GM18951 (cell line): ENCODE results near the gene MRPL53.
"Not testable (repeated sequence)": the region's sequence is repeated elsewhere in the genome, so short reads cannot be mapped to it uniquely, and the experiment has no call there.

Experiments
- POLR2A ChIP-seq: IDR thresholded peaks from 4 replicates; pipeline ENCODE4 v1.6.1; 2011; ENCODE audit warnings: mild to moderate bottlenecking; ENCODE audit not compliant: insufficient read length, insufficient read depth; ENCODE audit errors: extremely low read depth
- in situ Hi-C: fragments of 300-500 bp; cut with MboI; formaldehyde crosslinking; loops from one replicate; pipeline ENCODE4 v1.12.0; 2022; ENCODE audit warnings: low sequenced_read_pairs, mixed read lengths, inconsistent platforms; ENCODE audit not compliant: unreplicated experiment

Gene MRPL53

DNA sequence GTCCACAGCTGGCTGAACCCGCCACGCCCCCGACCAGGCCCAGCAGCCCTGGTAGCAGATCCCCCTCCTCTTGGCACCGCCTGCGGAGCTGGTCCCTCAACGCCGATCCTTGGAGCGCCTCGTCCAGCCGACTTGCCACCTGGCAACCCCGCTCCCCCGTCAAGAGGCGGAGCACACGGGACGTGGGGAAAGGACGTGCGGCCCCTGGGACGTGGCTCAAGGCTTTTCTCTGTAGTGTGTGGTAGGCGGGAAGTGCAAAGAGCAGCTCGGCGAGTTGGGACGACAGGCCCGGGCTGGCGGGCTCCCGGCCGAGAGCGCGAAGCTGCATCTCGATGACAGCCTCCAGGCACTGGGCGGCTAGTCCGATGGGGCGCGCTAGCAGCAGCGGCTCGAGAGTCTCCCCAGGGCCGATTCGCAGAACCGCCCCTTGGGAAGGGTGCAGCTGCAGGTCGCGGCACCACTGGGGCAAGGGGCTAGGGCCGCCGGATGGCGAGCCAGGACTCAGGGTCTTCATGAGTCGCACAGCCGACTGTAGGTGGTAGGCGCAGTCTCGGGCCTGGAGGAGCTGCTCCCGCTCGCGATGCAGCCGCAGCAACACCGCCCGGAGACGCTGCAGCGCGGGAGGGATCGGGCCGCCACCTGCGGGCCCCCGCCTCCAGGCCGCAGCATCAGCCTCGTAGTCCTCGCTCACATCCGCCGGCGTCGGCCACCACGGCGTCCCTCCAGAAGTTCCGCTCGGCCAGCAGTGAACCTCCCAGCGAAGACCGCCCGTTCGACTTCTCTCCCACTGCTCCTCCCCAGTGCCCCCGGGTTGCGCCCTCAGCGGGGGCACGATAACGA is 9.7 kb upstream of the MRPL53 start:
- in situ Hi-C loops = no loop called here
- no peak for TF ChIP-seq POLR2A

DNA sequence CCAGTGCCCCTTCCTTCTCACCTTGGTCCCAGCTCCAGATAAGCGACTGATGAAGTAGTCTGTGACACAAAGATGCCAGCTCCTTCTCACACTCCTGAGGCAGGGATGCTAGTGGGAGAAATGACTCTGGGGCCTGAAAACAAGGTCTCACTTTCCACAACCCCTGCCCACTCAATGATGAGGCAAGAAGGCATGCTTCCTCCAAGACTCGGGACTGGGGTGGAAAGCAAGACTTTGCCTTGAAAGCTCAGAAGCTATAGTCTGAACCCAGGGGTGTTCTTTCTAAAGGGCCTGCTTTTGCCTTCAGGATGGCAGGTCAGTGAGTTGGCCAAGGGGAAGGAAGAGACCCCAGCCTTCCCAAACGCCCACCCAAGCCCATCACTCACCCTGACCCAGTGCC is 9.0 kb upstream of the MRPL53 start:
- in situ Hi-C loops = no loop called here
- TF ChIP-seq POLR2A = no peak

DNA sequence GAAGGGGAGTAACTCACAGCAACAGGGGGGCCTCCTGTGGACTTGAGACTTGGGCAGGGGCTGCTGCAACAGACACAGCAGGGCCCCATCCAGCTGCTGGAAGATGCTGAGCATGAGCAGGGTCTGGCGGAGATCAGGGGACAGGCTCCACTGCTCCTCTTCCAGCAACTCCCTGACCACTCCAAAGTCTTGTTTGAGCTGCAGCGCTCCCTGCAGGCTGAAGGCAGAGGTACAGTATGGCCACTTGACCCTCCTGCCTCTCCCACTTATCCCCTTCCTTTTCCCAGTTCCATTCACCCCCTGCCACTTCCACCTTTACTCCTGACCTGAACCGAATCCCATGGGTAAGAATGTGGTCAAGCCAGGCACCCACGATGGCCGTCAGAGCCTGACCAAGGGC is 2.4 kb upstream of the MRPL53 start:
- no peak for TF ChIP-seq POLR2A
- in situ Hi-C loops = no loop called here

DNA sequence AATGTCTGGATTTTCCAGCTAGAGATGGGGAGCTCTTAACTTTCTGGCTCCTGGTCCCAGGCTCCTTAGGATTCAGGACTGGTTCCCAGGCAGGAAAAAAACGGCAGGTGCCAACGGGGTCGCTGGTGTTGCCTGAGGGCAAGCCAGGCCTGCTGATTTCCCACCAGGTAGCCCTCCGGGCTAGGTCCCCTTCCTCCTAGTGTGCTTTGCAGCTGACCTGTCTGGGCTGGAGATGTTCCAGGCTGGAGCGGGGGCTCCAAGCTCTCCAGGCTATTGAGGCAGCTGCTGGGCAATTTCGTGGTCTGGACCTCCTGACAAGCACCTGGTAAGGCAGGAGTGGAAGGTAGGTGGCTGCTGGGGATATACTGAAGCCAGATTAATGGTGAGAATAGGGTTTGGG is 2.0 kb upstream of the MRPL53 start:
- TF ChIP-seq POLR2A = no peak
- in situ Hi-C loops = no loop called here

DNA sequence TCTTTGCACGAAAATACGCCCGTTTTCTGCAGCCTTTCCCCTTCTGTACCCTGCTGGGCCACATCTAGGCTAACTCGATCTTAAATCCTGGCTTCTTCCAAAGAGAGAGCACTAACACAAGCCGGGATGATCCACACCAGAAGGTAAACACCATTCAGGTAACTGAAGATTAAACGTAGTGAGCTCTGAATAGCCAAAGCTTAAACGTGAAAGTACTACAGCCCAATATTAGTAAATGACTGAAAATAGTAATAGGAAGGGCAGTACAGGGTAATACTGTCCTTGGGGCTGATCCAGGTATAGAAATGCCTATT is 422 bp upstream of the MRPL53 start:
- in situ Hi-C loops = no loop called here

DNA sequence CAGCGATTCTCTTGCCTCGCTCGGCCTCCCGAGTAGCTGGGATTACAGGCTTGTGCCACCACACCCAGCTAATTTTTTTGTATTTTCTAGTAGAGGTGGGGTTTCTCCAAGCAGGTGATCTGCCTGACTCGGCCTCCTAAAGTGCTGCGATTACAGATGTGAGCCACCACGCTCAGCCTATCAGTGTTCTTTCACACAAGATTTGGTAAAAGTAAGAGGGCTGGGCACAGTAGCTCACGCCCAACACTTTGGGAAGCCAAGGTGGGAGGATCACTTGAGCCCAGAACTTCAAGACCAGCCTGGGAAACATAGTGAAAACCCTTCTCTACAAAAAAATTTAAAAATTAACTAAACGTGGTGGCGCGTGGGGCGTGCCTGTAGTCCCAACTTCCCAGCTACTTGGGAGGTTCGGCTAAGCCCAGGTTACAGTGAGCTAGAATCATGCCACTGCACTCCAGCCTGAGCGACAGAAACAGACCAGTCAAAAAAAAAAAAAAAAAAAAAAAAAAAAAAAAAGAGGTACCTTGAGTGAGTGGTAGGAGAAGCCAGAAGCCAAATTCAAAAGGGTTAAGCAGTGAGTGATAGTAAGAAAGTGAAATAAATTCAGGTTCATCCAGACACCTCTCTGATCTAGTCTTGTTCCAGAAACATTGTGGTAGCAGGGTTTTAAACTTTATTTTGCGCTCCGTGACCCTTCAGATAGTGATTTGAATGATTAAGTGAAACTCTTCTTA is 981 bp downstream of the MRPL53 start:
- no peak for TF ChIP-seq POLR2A
- in situ Hi-C loops = no loop called here

More for the DNA sequence above, 422 bp upstream of the MRPL53 start:
- no peak for TF ChIP-seq POLR2A

DNA sequence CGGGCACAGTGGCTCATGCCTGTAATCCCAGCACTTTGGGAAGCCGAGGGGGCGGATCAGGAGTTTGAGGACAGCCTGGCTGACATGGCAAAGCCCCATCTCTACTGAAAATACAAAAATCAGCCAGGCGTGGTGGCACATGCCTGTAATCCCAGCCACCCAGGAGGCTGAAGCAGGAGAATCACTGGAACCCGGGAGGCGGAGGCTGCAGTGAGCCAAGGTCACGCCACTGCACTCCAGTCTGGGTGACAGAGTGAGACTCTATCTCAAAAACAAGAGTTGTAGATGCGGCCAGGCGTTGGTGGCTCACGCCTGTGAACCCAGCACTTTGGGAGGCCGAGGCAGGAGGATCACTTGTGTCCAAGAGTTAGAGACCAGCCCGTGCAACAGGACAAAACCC is 1.7 kb downstream of the MRPL53 start:
- in situ Hi-C loops = not testable (repeated sequence)

DNA sequence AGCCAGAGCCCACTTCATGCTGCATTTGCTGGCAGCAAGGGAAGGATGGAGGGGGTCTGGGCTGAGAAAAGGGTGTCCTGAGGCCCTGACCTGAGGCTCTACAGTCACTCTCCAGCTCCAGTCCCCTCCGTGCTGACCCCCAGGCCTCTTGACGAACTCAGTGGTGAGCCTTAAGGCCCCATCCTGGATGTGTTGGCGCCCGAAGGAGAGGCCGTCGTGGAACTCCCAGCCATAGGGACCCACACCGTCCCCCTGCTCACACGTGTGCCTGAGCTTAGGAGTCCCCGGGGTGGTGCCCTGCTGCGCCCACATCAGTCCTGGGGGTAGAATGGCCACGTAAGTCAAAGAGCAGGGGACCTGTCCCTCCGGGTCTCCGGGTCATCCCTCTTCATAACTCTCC is 8.1 kb downstream of the MRPL53 start:
- TF ChIP-seq POLR2A = no peak
- in situ Hi-C loops = no loop called here

DNA sequence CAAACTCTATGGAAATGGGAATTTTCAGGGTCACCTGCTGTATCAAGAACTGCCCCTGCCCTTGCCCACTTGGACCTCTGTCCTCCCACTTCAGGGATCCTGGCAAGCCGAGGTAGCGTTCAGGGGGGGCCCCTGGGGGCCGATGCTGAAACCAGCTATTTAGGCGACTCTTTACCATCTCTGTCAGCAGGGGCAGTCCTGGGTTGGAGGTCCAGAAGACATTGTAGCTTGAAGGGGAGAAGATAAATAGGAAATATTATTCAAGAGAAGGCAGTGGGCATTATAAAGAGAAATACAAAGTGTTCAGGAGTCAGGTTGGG is 9.7 kb downstream of the MRPL53 start:
- in situ Hi-C loops = no loop called here
- TF ChIP-seq POLR2A = no peak

DNA sequence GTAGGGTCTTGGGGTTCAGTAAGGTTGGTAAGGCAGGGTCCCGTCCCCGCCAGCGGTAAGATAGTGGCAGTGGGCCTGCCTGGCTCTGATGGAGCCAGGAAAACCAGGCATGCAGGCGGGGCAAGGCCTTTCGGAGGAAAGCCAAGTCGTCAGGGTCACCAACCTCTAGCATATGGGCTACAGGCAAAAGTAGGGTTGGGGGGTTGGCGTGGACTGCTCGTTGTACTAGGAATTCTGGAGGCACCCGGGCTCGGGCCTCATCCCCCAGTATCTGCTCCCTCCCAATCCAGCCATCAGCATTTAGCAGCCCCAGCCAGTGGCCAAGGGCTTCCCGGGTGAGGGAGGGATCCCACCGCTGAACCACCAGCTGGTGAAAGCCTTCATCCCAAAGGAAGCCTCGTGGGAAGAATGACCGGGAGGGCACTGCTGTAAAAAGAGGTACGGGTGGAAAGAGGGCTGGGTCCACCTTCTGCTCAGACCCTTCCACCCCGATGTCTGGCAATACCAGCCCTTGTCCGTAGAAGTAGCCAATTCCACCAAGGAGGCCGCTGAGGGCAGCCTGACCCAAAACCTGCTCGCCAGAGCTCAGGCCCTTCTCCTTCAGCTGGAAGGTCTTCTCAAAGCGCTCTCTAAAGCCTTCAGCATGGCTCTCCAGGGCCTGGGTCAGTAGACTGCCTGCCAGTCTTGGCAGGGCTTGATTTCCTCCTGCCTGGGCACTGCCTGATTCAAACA is 10.3 kb downstream of the MRPL53 start:
- TF ChIP-seq POLR2A = no peak
- in situ Hi-C loops = no loop called here

DNA sequence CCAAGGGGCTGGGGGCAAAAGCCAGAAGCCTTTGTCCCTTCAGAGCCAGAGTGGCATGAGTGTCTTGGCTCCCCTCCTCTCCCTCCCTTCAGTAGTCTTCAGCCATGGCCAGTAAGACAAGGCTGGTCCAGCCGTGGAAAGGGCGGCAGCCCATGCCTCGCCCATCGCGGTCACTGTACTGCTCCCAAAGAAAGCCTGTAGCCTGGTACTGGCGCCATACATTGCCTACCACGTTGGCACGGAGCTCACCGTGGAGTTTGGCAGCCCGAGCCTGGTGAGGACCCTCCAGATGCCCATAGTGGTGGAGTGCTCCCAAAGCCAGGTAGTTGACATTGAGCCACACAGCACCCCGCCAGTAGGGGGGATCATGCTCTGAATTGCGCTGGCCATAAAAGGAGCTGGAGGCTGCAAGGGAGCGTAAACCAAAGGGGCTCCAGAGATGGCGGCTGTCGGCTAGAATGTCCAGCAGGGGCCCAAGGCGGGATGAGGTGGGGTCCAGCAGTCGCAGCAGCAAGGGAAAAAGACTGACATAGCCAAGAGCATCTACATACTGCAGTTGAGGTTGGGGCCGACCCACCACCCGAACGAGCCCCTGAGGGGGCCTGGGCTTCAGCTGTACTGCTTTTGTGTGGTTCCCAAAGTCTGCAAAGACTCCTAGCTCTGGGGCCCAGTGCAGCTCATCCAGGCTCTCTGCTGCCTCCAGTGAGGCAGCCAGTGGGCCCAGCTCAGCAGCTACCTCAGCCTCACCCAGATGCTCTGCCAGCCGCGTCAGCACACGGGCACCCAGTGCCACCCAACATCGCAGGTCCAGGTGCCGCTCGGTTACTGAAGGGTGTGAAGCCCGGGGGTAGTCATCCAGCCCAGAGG is 11.1 kb downstream of the MRPL53 start:
- peak; percentile 10 for TF ChIP-seq POLR2A
- in situ Hi-C loops = no loop called here

DNA sequence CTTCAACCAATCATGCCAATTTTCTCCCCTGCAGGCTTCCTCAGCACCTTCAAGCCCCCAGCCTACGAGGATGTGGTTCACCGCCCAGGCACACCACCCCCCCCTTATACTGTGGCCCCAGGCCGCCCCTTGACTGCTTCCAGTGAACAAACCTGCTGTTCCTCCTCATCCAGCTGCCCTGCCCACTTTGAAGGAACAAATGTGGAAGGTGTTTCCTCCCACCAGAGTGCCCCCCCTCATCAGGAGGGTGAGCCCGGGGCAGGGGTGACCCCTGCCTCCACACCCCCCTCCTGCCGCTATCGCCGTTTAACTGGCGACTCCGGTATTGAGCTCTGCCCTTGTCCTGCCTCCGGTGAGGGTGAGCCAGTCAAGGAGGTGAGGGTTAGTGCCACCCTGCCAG is 12.3 kb downstream of the MRPL53 start:
- in situ Hi-C loops = not testable (repeated sequence)

DNA sequence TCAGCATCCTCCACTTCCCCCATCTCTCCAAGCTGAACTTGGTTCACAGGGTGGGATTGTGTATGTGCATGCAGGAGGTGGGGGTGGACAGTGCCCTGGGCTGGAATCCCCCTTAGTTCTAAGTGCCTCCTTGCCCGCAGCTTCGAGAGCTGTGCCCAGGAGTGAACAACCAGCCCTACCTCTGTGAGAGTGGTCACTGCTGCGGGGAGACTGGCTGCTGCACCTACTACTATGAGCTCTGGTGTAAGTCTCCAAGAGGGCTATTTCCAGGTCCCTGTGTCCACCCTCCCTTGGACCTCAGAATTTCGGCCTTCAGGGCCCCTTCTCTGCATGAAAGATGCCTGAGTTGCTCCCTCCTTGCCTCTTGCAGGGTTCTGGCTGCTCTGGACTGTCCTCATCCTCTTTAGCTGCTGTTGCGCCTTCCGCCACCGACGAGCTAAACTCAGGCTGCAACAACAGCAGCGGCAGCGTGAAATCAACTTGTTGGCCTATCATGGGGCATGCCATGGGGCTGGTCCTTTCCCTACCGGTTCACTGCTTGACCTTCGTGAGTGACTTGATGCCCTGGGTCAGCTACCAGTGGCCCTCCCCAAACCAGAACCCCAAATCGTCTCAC is 12.9 kb downstream of the MRPL53 start:
- in situ Hi-C loops = not testable (repeated sequence)
- peak; percentile 19 for TF ChIP-seq POLR2A
